H9 (cell line): ENCODE results near the gene TBC1D10B. TPM values are rescaled to one million over a fixed set of nuclear protein-coding genes. Genes with fewer than 3 reads are reported as not detected.

Experiments used
- DNase-seq: peaks from one replicate; pipeline ENCODE4 v3.0.0-alpha.2; 2017
- H2AFZ ChIP-seq: one replicate; pipeline ENCODE4 v1.6.1; 2013; ENCODE audit warnings: mild to moderate bottlenecking, low read length, control low read depth, moderate library complexity
- H2AK5ac ChIP-seq: 2 replicates; pipeline ENCODE4 v1.6.1; 2013; ENCODE audit warnings: low read length, control low read depth, mixed read lengths; ENCODE audit not compliant: insufficient read length
- H2BK120ac ChIP-seq: one replicate; pipeline ENCODE4 v1.6.1; 2013; ENCODE audit warnings: low read depth, mild to moderate bottlenecking, low read length, control low read depth, inconsistent platforms; ENCODE audit not compliant: poor library complexity, severe bottlenecking
- H2BK12ac ChIP-seq: 2 replicates; pipeline ENCODE4 v1.6.1; 2013; ENCODE audit warnings: low read length, control low read depth, mixed read lengths, low read depth; ENCODE audit not compliant: insufficient read length
- H2BK15ac ChIP-seq: 2 replicates; pipeline ENCODE4 v1.6.1; 2013; ENCODE audit warnings: low read depth, low read length, control low read depth
- H2BK20ac ChIP-seq: one replicate; pipeline ENCODE4 v1.6.1; 2013; ENCODE audit warnings: low read depth, mild to moderate bottlenecking, low read length, control low read depth, inconsistent platforms; ENCODE audit not compliant: poor library complexity, severe bottlenecking
- H2BK5ac ChIP-seq: 2 replicates; pipeline ENCODE4 v1.6.1; 2013; ENCODE audit warnings: low read length, control low read depth, mixed read lengths; ENCODE audit not compliant: insufficient read length
- H3K14ac ChIP-seq: 2 replicates; pipeline ENCODE4 v1.6.1; 2013; ENCODE audit warnings: low read length, control low read depth; ENCODE audit not compliant: insufficient read depth
- H3K18ac ChIP-seq: 2 replicates; pipeline ENCODE4 v1.6.1; 2013; ENCODE audit warnings: low read depth, mild to moderate bottlenecking, mixed read lengths, low read length, control low read depth; ENCODE audit not compliant: insufficient read length
- H3K23ac ChIP-seq: 2 replicates; pipeline ENCODE4 v1.6.1; 2013; ENCODE audit warnings: low read length, control low read depth, mixed read lengths, low read depth; ENCODE audit not compliant: insufficient read length
- H3K23me2 ChIP-seq: 2 replicates; pipeline ENCODE4 v1.6.1; 2013; ENCODE audit warnings: low read depth, mild to moderate bottlenecking, mixed read lengths, low read length, control low read depth; ENCODE audit not compliant: insufficient read length, poor library complexity, severe bottlenecking
- H3K27ac ChIP-seq: 2 replicates; pipeline ENCODE4 v1.5.1; 2013; ENCODE audit warnings: low read length, control low read depth, mixed read lengths, low read depth; ENCODE audit not compliant: insufficient read length
- H3K27me3 ChIP-seq: 2 replicates; pipeline ENCODE4 v1.6.1; 2013; ENCODE audit warnings: low read length, control low read depth, inconsistent platforms; ENCODE audit not compliant: insufficient read depth
- H3K4ac ChIP-seq: 2 replicates; pipeline ENCODE4 v1.6.1; 2013; ENCODE audit warnings: low read depth, mild to moderate bottlenecking, control low read depth, inconsistent platforms, low read length, moderate library complexity
- H3K4me1 ChIP-seq: 2 replicates; pipeline ENCODE4 v1.6.1; 2013; ENCODE audit warnings: low read length, control low read depth, inconsistent platforms; ENCODE audit not compliant: insufficient read depth
- H3K4me2 ChIP-seq: 2 replicates; pipeline ENCODE4 v1.6.1; 2013; ENCODE audit warnings: low read length, control low read depth, mixed read lengths; ENCODE audit not compliant: insufficient read length, insufficient read depth
- H3K56ac ChIP-seq: 2 replicates; pipeline ENCODE4 v1.6.1; 2013; ENCODE audit warnings: low read depth, mild to moderate bottlenecking, mixed read lengths, low read length, control low read depth; ENCODE audit not compliant: insufficient read length
- H3K79me1 ChIP-seq: 2 replicates; pipeline ENCODE4 v1.6.1; 2013; ENCODE audit warnings: low read depth, mild to moderate bottlenecking, moderate library complexity, low read length, control low read depth, inconsistent platforms; ENCODE audit not compliant: insufficient read depth, poor library complexity, severe bottlenecking
- H3K79me2 ChIP-seq: 2 replicates; pipeline ENCODE4 v1.6.1; 2013; ENCODE audit warnings: low read length, control low read depth, inconsistent platforms; ENCODE audit not compliant: insufficient read depth
- H3K9ac ChIP-seq: 2 replicates; pipeline ENCODE4 v1.6.1; 2013; ENCODE audit warnings: low read length, control low read depth, mixed read lengths; ENCODE audit not compliant: insufficient read length; ENCODE audit errors: extremely low read depth
- H3K9me3 ChIP-seq: one replicate; pipeline ENCODE4 v1.6.1; 2013; ENCODE audit warnings: low read depth, low read length, inconsistent platforms; ENCODE audit not compliant: control insufficient read depth
- H3T11ph ChIP-seq: one replicate; pipeline ENCODE4 v1.6.1; 2013; ENCODE audit warnings: mild to moderate bottlenecking, low read length, control low read depth, inconsistent platforms
- H4K20me1 ChIP-seq: one replicate; pipeline ENCODE4 v1.6.1; 2013; ENCODE audit not compliant: control insufficient read depth, insufficient read length, insufficient read depth
- H4K5ac ChIP-seq: 2 replicates; pipeline ENCODE4 v1.6.1; 2013; ENCODE audit warnings: low read depth, mild to moderate bottlenecking, mixed read lengths, low read length, control low read depth; ENCODE audit not compliant: insufficient read length
- H4K8ac ChIP-seq: replicated peaks from 2 replicates; pipeline ENCODE4 v1.6.1; 2013; ENCODE audit warnings: low read length, control low read depth, mixed read lengths, low read depth; ENCODE audit not compliant: insufficient read length
- H4K91ac ChIP-seq: 2 replicates; pipeline ENCODE4 v1.6.1; 2013; ENCODE audit warnings: low read depth, mild to moderate bottlenecking, moderate library complexity, mixed read lengths, low read length, control low read depth; ENCODE audit not compliant: insufficient read length
- H3K27ac Mint-ChIP-seq, 3 experiments: 2 replicates in 2 of 3; 3 replicates in 1 of 3; pipeline ENCODE4 v1.8.0; 2020 to 2021; ENCODE audit warnings: mixed read lengths in 3 of 3, mild to moderate bottlenecking in 1 of 3, moderate library complexity in 1 of 3
- H3K27me3 Mint-ChIP-seq: 2 replicates; pipeline ENCODE4 v1.8.0; 2021; ENCODE audit warnings: low read depth, mild to moderate bottlenecking, moderate library complexity, mixed read lengths
- H3K36me3 Mint-ChIP-seq, 3 experiments: 2 replicates in 2 of 3; 3 replicates in 1 of 3; pipeline ENCODE4 v1.8.0; 2020 to 2021; ENCODE audit warnings: low read depth in 3 of 3, mixed read lengths in 3 of 3; ENCODE audit not compliant: insufficient read depth in 1 of 3
- H3K4me1 Mint-ChIP-seq, 2 experiments: 2 replicates each; pipeline ENCODE4 v1.8.0; 2020; ENCODE audit warnings: mixed read lengths in 2 of 2
- H3K4me3 Mint-ChIP-seq, 2 experiments: 2 replicates in 1 of 2; 3 replicates in 1 of 2; pipeline ENCODE4 v1.8.0; 2020 to 2021; ENCODE audit warnings: mild to moderate bottlenecking in 2 of 2, mixed read lengths in 2 of 2, moderate library complexity in 1 of 2
- H3K9me3 Mint-ChIP-seq, 2 experiments: 2 replicates in 1 of 2; 3 replicates in 1 of 2; pipeline ENCODE4 v1.8.0; 2020; ENCODE audit warnings: mild to moderate bottlenecking in 2 of 2, mixed read lengths in 2 of 2, moderate library complexity in 1 of 2
- WGBS: extraction: QIAGEN DNeasy Blood & Tissue Kit; methylation state at CpG from one replicate; pipeline ENCODE4 v1.1.7; 2013; ENCODE audit warnings: missing lambda C conversion rate, low lambda C conversion rate, mixed read lengths; ENCODE audit not compliant: insufficient read length; ENCODE audit errors: extremely low coverage; 5-methylcytosine and 5-hydroxymethylcytosine counted together
- total RNA-seq: library from RNA; stranded (reverse); gene quantifications from 2 replicates; pipeline ENCODE4 v1.2.1, GENCODE V29; 2021
- TF ChIP-seq, protein P1 (sequence below): fragments of 200-600 bp; sonication (generic); conservative IDR thresholded peaks from 3 replicates; pipeline ENCODE4 v1.8.0; 2021; ENCODE audit warnings: antibody characterized with exemption, mild to moderate bottlenecking

The TBC1D10B gene
- total RNA-seq, 1 experiment from 2014 or later, result 25.6 TPM

DNA sequence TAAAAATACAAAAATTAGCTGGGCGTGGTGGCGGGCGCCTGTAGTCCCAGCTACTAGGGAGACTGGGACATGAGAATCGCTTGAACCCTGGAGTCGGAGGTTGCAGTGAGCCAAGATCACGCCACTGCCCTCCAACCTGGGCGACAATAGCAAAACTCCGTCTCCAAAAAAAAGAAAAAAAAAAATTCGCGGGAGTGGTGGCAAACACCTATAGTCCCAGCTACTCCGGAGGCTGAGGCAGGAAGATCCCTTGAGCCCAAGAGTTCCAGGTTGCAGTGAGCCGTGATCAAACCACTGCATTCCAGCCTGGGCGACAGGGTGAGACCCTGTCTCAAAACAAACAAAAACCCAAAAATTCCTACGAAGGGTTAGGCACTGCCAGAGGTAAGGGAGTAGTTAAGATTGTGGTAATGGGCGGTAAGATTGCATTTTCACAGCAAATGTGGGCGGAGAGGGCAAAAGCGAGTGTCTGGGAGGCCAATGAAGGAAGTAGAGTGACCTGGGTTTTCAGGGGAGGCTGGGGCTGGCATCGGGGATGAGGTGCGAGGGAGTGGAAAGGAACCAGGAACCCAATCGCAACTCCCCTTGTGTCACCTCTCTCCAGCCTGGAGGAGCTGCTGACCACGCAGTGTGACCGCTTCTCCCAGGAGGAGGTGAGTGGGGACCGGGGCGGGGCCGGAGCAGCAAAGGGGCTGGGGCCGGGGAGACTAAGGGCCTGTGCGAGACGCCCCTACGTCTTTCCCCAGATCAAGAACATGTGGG is 6.9 kb upstream of the TBC1D10B start:
- Histone ChIP-seq H2BK12ac (peak overlapping the region; percentile 19), H4K20me1 (no peaks in the 10 kb centered on the region), H4K8ac (no peak overlapping the region), H3K56ac (no peak overlapping the region), H2BK20ac (no peak overlapping the region), H2AFZ (no peak overlapping the region), H3K4ac (no peak overlapping the region; the same call in 1 of the 2 replicates), H3K23ac (no peak overlapping the region), H3K4me1 (no peaks in the 10 kb centered on the region; the same call in 1 of the 2 replicates), H3K79me1 (no peaks in the 10 kb centered on the region), H3K4me2 (peak overlapping the region; percentile 55), H2AK5ac (no peak overlapping the region), H3K18ac (peak overlapping the region; percentile 82), H2BK120ac (no peak overlapping the region), H4K5ac (no peak overlapping the region), H3K23me2 (peaks cover 13% of the 10 kb centered on the region), H3T11ph (no peak overlapping the region), H3K79me2 (no peaks in the 10 kb centered on the region), H3K27me3 (no peaks in the 10 kb centered on the region), H2BK15ac (no peak overlapping the region), H3K9me3 (no peaks in the 10 kb centered on the region), H3K27ac (peak overlapping the region; percentile 77), H3K14ac (peak overlapping the region; percentile 51; the same call in 1 of the 2 replicates), H4K91ac (peak overlapping the region; percentile 23), H2BK5ac (peak overlapping the region; percentile 37), H3K9ac (peak overlapping the region; percentile 41)
- Mint-ChIP-seq H3K4me3 (peak overlapping the region; percentile 87 to 95), H3K27me3 (0 out of 2 replicates have a peak, but pooled peaks cover 2% of the 10 kb centered on the region), H3K4me1 (peaks cover 20 to 40% of the 10 kb centered on the region in 2 experiments), H3K27ac (peak overlapping the region; percentile 97 to 100 (median 99)), H3K36me3 (peaks cover 2 to 4% (median 2%) of the 10 kb centered on the region in 3 experiments; a peak in 4 of 7 replicates), H3K9me3 (peaks cover 0 to 2% of the 10 kb centered on the region in 2 experiments; a peak in 2 of 5 replicates)
- TF ChIP-seq, protein P1, sequence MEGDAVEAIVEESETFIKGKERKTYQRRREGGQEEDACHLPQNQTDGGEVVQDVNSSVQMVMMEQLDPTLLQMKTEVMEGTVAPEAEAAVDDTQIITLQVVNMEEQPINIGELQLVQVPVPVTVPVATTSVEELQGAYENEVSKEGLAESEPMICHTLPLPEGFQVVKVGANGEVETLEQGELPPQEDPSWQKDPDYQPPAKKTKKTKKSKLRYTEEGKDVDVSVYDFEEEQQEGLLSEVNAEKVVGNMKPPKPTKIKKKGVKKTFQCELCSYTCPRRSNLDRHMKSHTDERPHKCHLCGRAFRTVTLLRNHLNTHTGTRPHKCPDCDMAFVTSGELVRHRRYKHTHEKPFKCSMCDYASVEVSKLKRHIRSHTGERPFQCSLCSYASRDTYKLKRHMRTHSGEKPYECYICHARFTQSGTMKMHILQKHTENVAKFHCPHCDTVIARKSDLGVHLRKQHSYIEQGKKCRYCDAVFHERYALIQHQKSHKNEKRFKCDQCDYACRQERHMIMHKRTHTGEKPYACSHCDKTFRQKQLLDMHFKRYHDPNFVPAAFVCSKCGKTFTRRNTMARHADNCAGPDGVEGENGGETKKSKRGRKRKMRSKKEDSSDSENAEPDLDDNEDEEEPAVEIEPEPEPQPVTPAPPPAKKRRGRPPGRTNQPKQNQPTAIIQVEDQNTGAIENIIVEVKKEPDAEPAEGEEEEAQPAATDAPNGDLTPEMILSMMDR, result no peak
- no CpG with 5 or more reads among the region's 29 CpGs for WGBS
- DNase-seq, result no peak
